HG03342 (cell line): ENCODE results near the gene KSR1.

Source experiments
- ATAC-seq: cut with Tn5 transposase; IDR thresholded peaks from one replicate; pipeline ENCODE4 v1.9.1; 2021; ENCODE audit warnings: mild to moderate bottlenecking, moderate library complexity; ENCODE audit not compliant: unreplicated experiment

Gene KSR1

DNA sequence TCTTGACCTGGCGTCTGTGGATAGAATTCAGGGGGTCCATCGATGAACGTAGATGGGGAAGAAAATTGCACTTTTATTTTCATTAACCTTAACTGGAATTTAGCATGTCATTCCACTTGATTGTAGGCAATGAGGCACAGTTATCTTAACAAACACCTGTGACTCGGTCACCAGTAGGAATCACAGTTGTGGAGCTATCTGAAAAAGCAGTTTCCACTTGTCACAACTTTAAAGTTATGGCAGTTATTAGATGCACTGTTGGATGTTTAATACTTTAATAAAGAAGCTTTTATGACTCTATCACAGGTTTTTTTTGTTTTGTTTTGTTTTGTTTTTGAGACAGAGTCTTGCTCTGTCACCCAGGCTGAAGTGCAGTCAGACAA lies 91.0 kb downstream of the KSR1 start:
- ATAC-seq = no peak

DNA sequence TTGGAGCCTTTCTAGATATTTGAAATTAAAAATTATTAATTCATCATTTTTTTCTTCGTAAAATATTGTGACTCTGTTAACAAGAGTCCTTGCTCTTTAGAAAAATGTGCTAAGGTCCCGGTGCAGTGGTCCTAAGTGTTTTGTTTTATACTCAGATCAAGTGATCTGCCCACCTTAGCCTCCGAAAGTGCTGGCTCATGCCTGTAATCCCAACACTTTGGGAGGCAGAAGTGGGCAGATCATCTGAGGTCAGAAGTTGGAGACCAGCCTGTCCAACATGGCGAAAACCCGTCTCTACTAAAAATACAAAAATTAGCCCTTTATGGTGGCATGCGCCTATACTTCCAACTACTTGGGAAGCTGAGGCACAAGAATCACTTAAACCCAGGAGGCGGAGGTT lies 92.1 kb downstream of the KSR1 start:
- no peak for ATAC-seq

DNA sequence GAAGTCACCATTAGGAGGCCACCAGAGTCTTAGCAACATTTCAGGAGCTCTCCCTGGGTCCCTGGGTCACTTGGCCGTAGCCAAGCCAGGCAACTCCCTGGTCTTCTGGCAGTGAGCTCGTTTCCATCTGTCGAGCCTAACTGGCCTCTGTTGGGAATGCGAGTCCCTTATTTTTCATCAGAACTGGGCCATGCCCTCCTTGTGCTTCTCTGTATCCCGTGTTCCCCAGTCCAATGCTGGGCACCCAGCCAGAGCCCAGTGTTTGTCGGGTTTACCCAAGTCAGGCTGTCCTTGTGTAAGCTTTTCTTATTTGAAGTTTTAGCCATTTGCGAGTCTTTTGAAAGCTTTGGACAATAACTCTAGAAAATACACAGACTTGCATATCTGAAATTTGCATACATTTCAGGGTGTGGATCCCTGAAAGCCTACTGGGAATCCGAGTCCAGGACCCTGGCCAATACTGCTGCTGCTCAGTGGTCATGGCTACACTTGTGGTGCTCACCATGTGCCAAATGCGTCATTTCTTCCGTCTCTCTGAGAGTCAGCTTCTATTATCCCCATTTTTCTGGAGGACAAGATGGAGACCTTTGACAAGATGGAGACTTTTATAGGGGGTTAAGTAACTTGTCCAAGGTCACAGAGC lies 93.1 kb downstream of the KSR1 start:
- no peak for ATAC-seq

DNA sequence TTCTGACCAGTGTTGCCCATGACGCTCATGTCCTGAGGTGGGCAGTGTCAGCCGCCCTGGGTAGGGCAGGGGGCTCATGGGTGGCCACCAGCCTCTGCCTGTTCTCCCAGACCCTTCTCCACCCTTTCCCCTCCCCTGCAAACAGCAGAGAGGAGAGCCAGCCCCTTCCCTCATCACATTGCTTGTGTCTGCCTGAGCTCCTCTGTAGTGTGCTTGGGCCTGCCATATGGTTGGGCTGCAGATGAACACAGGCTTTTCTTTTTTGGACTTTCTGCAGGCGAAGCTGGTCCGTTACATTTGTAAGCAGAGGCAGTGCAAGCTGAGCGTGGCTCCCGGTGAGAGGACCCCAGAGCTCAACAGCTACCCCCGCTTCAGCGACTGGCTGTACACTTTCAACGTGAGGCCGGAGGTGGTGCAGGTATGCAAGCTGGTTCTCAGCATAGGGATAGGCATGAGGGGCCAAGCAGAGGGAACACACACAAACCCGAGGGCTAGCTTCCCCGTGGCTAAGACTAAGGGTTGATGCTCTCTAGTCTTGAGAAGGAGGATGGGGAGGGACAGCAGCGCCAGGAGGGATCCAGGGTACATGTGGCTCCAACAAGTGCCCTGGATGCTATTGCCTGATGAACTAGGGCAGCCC lies 94.2 kb downstream of the KSR1 start:
- ATAC-seq = no peak

DNA sequence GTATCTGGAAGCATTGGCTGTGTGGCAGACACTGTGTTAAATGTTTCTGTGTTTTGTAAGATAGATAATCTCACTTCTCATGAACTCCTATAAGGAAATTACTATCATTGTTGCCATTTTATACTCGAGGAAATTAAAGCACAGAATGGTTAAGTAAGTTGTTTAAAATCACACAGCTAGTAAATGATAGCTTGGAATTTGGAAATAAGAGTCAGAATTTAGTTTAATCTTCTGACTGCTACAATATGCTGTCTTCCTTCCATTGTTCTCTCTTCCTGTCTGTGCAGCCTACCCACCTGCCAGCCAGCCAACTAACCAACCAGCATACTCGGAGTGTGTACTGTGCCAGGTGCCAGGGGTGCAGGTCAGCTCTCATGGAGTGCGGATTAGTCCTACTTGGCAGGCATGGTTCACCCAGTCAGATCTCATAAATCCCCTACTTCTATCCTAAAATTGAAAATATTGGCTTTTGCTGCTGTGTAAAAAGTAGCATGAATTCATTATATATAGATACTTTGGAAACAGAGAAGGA lies 94.8 kb downstream of the KSR1 start:
- no peak for ATAC-seq

DNA sequence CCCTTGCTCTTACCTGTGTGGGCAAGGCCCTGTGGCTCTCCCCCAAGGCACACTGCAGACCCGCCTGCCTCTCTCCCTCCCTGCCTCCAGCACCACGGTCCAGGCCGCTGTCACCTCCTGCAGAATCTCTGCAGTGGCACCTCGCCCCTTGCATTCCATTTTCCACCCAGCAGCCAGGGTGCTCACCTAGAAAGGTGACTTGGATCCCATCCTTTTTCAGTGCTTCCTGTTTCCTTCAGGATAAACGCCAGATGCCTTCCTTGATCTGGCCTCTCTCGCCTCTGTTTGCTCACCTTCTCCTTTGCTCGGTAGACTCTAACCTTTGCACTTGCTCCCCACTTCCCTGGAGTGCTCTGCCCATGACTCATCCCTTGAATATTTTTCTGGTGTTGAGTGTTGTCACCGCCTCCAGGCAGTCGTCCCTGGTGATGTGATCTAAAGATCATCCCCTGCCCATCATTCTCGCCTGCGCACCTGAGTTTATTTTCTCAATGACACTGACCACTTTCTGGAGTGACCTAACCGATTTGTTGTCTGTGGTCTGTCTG lies 95.5 kb downstream of the KSR1 start:
- ATAC-seq = no peak

DNA sequence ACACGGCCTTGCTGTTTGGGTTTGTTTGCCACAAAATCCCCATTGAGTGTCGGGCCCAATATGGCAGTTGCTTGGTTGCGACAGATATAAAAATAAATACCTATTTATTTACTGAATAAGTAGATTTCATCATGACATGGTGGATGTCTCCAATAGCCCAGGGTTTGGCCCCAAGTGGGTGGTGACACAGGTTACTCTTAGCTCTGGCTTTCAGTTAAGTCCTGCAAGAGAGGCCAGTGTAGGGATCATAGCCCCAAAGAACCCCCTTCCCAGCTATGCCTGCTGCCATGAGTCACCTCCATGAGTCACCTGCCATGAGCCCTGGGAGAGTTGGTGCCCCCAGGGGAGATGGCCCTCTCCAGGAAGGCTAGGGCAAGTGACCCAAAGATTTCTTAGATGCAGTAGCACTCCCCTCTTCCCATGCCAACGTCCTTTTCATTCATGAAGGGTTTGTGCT lies 96.1 kb downstream of the KSR1 start:
- ATAC-seq = no peak

DNA sequence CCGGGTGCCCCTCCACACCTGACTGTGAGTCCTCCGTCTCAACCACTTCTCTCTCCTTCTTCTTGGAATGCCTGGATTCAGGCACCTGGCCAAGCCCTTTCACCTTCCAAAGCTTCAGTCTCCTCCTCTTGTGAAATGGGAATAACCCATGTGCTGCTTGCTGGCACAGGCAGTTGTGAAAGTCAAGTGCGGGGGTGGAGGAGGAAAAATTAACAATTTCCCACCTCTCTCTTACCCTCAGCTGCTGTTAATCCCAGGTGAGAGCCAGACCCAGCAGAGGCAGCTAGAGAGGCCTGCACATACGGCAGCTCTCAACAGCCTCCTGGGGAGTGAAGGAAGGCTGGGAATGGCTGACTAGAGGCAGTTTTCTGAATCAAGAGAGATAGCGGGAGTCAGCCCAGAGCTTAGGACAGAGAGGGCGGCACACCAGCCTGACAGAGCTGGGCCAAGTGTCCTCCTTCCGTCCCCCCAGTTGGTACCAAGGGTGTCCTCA lies 96.8 kb downstream of the KSR1 start:
- ATAC-seq = no peak

DNA sequence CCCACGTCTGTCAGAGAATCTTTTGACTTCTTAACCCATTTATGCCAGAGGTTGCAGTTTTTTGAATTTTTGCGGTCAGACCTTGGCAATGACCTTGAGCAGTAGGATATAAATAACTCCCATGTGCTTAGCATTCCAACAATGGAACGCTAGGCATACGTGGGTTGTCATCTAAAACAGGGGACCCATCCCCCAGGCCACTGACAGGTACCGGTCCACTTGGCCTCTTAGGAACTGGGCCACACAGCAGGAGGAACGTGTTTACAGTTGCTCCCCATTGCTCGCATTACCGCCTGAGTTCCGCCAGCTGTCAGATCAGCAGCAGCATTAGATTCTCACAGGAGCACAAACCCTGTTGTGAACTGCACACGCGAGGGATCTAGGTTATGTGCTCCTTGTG lies 97.9 kb downstream of the KSR1 start:
- ATAC-seq = no peak

DNA sequence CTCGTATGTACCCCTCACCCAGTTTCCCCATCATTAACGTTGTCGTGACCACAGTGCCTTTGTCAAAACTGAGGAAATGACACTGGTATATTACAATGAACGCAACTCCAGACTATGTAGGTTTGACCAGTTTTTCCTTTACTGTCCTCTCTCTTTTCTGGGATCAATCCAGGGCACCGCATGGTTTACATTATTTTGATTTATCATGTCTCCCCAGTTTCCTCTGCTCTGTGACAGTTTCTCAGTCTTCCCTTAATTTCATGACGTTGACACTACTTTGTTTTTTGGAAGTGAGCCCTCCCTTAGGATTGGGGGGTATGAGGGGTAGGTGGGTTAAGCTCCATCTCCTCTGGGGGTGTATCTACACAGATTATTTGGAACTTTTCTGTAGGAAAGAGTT lies 98.7 kb downstream of the KSR1 start:
- ATAC-seq = no peak

DNA sequence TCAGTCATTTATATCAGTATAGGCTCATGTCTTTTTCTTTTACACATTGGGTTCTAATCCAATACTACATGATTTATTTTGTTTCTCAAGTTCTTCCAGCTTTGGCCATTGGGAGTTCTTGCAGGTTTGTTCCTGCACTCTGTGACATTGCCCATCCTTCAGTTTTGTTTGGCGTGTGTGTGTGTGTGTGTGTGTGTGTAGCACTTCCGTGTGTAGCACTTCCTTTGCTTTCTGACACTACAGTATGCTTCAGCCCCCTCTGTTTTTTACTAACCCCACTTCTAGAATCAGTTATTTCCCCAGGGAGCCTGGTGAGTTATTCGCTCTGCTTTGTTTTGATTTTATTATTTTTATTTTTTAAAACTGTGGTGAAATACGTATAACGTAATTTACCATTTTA lies 99.1 kb downstream of the KSR1 start:
- no peak for ATAC-seq

DNA sequence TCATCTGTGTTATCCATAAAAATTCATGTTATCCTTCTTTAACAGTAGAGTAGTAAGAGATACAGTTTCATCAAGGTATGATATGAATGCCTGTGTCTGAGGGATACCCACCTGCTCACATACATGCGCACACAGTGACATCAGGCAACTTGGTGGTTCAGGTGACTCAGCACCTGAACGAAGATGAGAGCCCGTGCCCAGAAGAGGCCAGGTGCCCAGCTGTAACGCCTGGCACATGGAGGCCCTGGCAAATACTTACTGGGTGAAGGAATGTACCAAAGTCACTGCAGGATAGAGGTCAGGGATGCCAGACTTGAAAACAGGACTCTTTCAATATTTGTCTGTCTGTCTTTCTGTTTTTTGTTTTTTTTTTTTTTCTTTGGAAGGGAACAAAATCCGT lies 102.1 kb downstream of the KSR1 start:
- no peak for ATAC-seq

DNA sequence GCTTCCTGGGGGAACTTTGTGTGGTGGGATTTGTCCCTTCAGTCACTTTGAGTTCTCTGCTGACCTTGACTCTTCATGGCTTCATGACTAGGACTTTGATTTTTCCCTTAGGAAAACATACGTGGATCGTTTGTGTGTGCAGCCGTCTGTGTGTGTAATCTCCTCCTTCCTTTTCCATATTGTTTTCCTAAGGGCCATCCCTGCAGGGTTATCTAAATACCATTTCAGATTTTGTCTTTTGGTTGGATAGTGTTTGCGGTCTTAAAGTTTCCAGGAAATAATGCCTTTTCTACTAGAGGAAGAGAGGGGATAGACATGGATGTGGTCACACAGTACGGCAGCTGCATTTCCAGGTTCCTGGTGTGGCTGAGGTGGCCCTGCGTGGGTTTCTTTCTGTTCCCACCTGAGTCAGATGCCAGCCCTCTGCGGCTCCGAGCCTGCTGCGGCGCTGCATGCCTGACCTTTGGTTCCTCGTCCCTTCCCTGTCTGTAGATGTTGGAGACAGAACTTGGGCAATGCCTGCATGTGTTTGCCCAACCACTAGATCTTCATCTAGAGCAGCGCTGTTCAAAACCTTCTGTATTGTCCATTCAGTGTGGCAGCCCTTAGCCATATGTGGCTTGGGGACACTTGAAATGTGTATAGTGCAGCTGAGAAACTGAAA lies 102.7 kb downstream of the KSR1 start:
- ATAC-seq = no peak

DNA sequence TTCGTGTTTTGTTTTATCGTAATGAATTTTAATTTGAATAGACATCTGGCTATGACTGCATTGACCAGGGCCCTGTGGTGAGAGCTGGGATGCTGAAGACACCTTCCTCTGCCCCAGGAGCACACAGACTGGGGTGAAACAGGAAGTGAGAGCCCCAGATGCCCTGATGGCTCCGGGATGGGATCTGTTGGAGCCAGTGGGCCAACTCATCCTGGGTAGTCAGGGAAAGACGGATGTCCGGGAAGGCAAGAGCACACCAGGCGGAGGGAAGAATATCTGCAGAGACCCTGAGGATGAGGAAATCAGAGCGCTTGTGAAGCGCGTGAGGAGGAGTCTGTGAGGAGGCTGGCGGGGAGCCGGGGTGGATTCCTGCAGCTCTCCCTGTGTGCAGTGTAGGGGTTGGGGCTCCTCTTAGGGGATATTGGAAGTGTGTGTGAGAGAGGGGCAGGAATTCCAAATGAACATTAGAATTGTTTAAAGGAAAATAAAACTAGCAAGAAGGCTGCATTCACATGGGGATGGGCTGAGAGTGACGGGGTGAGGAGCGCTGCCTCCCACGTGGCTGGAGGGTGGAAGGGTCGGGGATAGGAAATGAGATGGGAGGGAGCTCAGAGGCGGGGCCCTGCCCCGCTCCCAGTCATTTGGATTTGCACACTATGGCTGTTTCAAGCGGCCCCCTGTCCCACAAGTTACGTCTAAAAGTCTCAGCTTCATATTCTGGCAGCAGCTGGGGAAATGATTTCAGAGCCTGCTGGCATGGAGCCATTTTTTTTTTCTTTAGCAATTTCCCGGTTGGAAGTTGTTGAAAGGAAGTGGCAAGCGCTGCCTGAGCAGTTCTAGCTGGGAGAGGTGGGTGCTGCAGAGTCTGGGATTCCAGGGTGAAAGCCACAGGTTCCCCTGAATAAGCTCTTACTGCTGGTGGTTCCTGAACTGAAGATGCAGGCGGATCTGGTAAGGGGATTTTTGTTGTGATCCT lies 103.5 kb downstream of the KSR1 start:
- ATAC-seq = no peak

DNA sequence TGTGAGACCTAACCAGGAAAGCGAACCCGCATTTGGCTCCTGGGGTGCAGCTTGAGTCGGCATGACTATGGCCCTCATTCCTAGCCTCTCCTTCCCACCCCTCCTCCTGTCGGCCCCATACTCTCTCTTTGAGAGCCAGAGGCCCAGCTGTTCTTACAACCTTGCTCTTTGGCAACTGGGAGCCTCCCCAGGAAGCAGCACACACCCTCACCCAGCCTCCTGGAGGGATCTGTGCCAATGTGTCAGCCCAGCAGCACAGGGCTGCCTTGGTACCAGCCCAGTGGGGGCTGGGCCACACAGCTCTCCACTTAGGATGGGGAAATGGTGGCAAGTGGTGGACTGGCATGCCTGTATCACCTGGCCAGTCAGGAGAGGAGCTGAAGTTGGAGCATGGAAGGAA lies 104.4 kb downstream of the KSR1 start:
- ATAC-seq = no peak

DNA sequence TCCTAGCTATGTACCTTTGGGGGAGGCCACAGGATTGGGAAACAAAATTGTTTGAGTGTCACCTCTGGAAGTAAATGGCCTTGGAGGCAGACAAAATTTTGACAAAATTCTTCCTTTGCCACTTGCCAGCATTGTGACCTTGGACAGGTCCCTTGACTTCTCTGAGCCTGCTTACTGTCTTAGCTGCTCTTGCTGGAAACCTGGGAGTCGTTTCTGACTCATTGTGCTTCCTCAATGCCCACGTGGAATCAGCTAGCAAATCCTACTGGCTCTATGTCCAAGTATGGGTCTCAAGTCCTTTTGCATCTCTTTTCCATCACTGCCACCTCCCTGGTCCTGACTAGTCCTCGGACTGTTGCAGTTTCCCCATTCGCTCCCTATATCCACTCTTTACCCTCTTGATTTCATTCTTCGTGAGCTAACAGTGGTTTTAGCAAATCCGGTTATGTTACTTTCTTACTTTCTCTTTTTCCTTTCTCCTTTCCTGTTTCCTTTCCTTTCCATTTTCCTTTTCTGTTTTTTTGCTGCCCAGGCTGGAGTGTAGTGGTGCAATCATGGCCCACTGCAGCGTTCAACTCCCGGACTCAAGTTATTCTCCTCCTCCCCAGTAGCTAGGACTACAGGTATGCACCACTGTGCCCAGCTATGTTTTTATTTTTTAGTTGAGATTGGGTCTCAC lies 106.7 kb downstream of the KSR1 start:
- no peak for ATAC-seq

DNA sequence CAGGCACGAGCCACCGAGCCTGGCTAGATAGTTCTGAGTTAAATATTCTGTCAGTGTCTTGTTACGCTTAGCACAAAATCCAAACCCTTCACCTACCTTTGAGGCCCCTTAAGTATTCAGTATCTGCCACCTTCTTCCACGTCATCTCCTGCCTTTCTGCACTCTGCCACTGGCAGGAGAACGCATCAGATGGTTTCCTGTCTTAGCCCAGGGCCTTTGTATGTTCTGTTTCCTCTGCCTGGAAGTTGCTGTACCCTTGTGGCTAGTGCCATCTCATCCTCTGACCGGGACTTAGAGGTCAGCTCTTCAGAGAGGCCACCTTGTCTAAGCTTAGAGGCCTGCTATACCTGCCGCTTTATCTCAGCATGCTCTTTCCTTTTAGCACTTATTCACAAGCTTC lies 107.3 kb downstream of the KSR1 start:
- ATAC-seq = no peak

DNA sequence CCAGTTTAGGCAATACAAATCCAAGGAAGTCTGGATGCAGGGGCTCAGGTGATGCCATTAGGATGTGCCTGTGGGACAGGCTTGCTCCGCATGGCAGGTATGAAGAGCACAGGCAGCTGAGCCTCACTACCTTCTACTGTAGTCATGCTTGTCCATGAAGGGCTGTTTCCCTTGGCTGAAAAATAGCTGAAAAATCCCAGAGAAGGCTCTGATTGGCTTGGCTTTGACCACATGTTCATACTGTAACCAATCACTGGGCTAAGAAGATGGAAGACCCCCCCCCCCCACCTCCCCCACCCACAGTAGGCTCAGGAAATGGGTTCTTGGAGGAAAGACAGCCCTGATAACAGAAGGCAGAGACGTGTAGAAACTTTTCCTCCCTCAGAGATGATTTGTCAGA lies 108.2 kb downstream of the KSR1 start:
- ATAC-seq = no peak

DNA sequence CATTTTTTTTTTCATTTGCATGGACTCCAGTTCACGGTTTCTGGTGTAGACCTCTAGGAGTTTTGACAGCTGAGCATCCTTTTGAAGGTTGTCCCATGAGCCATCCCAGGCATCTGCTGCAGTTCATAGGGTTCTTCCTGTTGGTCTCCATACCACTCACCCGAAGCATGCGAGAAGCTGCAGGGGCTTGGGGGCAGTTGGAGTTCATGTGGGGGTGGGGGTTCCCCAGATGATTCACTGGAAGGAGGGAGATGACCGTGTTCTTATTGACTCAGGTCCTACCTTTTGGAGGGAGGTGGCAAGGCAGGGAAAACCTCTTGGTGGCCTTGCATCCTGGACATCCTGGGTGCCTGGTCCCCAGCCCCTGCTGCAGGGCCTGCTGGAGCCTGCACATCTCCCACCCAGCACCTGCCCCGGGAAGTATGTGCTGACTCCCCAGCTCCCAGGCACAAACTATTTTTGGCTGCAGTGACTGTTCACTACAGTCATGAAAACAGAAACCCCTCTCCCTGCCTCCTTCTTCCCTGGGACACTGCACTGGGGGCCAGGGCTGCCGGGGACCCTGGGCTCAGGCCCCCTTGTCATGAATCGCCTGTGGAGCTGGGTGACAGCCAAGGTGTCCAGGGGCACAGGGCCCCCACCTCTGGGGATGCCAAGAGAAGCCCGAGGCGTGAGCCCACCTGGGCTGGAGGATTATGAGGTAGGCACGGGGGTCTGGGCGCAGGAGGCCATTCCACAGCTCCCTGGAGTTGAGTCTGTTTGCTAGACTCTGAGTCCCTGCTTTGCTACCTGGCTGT lies 109.8 kb downstream of the KSR1 start:
- no peak for ATAC-seq
